Esophagus muscularis mucosa (tissue), 3 donors: ENCODE data around the gene PITRM1.

Experiments
- CTCF ChIP-seq, 3 experiments: fragments of 200-600 bp in 2 of 3; fragments of 450-650 bp in 1 of 3; sonication (generic) in 2 of 3; IDR thresholded peaks; one replicate each; pipeline ENCODE4 v1.5.1; 2017 to 2019; ENCODE audit warnings: antibody characterized with exemption in 3 of 3, mild to moderate bottlenecking in 2 of 3, moderate library complexity in 1 of 3
- POLR2A ChIP-seq: fragments of 450-650 bp; IDR thresholded peaks from one replicate; pipeline ENCODE4 v1.6.1; 2017; ENCODE audit warnings: antibody characterized with exemption, moderate library complexity, mild to moderate bottlenecking, low read depth
- POLR2AphosphoS5 ChIP-seq, 2 donors: sonication (generic); formaldehyde crosslinking; IDR thresholded peaks; one replicate each; pipeline ENCODE4 v1.6.1; 2017; ENCODE audit warnings: antibody characterized with exemption in 2 of 2

- TF ChIP-seq POLR2A (no peak), CTCF (IDR thresholded peaks at IDR 0.05) (no peak), POLR2AphosphoS5 (IDR thresholded peaks at IDR 0.05) (no peak)
Measured at GRCh38 chr10:3099291-3100092, 73.1 kb downstream of the PITRM1 start.
